Cardiac septum (tissue), 1 donor: ENCODE measurements around the gene TMEFF1. TPM values are rescaled to one million over a fixed set of nuclear protein-coding genes. Genes with fewer than 3 reads are reported as not detected.

Experiments
- DNase-seq: peaks from one replicate; pipeline ENCODE4 v3.0.0-alpha.2; 2020; ENCODE audit warnings: low spot score
- intact Hi-C: fragments of 100-400 bp; cut with DNase I; formaldehyde crosslinking; loops from one replicate; pipeline ENCODE4 v1.14.0; 2022
- total RNA-seq: library from RNA; stranded (reverse); fragmentation: NEBNext Ultra II Directional; extraction: Animal tissue kit (Norgen Biotek cat#: 25700); gene quantifications from one replicate; pipeline ENCODE4 v1.2.1, GENCODE V29; 2021
- donor health status: DM: no; HTN: no; CAD: no.

TMEFF1 gene
- total RNA-seq, 1 donor from 2014 or later: 0.46 TPM

DNA sequence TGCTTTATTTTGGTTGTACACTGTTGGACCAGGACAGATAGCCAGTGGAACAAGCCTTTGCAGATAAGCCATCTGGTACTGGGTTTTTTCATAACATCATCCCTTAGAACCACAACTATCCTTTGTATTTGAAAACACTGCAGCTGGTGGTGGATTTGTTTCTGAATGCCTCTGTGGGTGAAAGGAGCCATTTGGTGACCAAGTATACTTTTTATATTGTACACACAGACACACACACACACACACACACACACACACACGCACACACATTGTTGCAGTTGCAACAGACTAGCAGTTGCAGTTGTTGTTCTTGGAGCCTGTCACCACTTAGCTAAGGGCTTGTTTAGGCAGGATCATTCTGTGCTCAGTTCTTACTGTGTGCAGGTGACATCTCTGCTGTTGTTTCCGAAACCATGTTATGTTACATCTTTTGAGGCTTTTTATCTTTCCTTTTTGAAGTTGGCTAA, 82.0 kb downstream of the TMEFF1 start:
- DNase-seq: no peak
- intact Hi-C loops: no loop called here

DNA sequence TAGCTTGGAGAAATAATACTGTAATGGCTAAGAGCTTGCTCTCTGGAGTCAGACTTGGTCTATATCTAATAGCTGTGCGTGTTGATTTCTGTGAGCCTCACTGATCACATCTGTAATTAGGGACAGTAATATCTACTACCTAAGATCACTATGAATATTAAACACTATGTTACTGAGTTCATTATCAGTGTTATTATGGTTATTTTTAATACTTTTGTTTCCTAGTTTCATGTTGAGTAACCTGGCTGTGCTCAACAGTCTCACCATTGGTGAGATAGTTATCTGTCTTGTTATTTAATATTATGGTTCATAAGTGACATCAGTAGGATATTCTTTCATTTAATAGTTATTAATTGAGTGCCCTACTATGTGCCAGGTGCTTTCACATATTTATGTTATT, 82.5 kb downstream of the TMEFF1 start:
- DNase-seq: no peak
- intact Hi-C loops: no loop called here

DNA sequence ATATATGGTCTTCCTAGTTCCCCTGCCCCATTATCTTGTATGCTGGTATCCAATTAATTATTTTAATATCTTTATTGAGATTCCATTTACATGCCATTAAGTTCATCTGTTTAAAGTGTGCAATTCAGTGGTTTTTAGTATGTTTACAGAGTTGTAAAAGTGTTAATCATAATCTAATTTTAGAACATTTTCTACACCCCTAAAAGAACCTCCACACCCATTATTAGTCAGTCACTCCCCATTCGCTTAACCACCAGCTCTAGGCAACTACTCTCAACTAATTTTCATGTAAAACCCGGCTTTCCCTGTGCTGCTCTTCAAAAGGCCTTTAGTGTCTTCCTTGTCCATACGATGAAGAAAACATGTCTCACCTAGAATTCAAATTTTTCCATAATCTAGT, 84.1 kb downstream of the TMEFF1 start:
- intact Hi-C loops: no loop called here
- DNase-seq: no peak

DNA sequence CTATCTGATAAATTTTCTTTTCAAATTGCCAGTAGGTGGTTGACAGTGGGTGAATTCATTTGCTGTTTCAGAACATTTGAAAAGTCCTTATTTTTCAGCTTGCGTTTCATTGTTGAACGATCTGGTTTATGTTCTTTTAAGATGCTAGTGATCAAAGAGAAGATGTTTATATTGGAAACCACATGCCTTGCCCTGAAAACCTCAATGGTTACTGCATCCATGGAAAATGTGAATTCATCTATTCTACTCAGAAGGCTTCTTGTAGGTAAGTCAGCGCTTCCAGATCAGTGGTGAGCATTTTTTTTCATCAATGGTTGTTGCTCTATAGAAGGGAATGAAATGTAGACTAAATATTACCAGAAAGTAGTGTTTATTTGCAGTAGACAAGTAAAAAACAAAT, 88.3 kb downstream of the TMEFF1 start:
- intact Hi-C loops: no loop called here
- no peak for DNase-seq

DNA sequence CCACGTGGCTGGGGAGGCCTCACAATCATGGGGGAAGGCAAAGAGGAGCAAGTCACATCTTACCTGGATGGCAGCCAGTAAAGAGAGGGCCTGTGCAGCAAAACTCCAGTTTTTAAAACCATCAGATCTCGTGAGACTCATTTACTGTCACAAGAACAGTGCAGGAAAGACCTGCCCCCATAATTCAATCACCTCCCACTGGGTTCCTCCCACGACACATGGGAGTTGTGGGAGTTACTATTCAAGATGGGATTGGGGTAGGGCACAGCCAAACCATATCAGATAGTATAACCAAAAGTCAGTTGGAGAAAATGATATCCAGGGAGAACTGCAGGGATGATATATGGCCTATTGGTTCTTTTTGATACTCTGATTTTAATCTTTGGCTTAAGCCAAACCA, 94.9 kb downstream of the TMEFF1 start:
- intact Hi-C loops: no loop called here

DNA sequence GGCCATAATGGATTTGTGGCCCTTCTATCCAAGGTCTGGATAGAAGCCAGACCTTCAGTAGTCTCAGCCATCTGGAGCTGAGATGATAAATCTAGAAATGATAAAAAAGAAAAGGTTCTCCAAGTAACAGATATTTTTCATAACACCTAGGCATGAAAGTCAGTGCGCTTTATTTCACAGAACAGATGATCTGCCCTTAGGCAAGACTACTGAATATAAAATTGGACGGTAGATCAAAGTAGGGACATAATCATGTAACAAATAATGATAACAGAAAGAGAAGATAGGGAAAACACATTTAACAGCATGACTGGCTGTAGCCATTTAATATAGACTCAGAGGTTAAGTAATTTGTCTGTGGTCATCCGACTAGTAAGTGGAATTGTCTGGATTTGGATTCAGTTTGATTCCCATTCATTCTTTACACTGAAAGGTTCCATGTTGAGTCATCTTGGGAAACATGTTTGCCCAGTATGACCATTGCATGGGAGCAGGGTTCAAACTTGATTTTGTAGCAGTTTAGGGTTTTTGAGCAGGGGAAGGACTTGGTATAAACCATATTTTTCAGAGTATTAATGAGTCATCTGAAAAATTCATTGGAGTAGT, 100.8 kb downstream of the TMEFF1 start:
- intact Hi-C loops: no loop called here
- no peak for DNase-seq

More for the DNA sequence above, 94.9 kb downstream of the TMEFF1 start:
- DNase-seq: no peak

DNA sequence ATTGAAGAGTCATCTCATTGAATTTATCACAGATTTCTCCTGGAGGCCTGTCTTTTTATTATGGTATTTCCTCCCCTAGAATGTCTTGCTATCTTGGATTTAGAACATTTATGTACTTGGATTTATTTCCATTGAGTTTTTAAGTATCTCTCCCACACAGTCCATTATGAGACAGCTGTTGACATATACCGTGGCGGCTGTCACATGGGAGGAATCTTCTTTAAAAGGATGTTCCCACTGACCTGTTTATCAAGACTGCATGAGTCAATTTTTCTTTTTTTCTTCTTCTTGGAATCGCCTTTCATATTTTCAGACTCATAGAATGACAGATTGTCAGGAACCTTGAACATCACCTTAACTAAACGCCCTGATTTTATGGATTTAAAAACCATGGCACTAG, 102.1 kb downstream of the TMEFF1 start:
- intact Hi-C loops: no loop called here

DNA sequence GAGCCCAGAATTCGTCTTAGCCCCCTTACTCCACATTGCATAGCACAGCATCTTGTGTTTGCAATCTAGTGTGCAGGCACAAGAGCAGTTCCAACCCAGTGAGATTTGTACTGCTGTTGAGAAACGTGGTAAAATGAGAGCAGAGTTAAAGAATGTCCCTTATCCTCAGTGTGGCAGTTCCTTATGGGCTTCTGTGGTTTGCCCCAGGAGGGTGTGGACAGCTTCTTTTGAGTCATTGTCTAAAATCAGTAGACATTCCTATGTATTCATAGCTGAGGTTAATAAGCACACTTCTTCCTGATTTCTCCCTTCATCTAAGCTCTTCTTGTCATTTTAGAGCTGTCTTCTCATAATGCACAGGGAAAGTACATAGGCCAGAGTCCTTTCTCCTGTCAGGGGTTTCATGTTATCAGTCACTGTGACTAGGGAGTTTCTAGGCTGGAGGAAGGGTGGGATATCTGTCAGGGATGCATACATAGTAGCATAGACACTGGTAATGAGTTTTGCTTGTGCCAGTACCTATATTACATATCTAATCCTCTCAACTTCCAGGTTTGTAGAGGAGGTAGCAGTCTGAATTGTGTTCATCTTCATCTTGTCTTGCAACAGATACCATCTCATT, 102.9 kb downstream of the TMEFF1 start:
- intact Hi-C loops: no loop called here
- no peak for DNase-seq

More for the DNA sequence above, 102.1 kb downstream of the TMEFF1 start:
- DNase-seq: no peak

DNA sequence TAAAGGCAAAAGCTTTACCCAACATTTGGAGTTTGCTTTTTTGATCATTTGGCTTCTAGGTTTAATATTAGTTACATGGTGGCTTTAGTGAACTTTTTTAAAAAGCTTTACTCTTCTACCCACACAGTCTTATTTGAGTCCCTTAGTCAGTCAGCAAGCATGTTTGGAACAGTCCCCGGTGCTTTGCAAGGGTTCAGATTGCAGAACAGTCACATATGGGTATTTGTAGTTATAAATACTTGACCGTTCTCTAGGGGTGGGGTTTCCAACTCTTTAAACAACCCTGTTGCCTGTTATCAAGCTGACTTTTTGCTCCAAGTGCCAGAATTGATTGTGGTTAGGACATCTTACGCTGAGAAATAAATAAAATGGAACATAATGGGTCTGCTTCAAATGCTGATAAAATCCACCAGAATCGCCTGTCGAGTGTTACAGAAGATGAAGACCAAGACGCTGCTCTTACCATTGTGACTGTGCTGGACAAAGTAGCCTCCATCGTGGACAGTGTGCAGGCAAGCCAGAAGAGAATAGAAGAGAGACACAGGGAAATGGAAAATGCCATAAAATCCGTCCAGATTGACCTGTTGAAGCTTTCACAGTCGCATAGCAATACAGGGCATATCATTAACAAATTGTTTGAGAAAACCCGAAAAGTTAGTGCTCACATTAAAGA, 105.0 kb downstream of the TMEFF1 start, which contains the start of gene CAVIN4:
TSS of gene CAVIN4 (plus strand) at position 304 of the 673 bp plus-strand sequence. CDS start at position 369, 65 bp downstream.
- intact Hi-C loops: no loop called here
- DNase-seq: no peak

DNA sequence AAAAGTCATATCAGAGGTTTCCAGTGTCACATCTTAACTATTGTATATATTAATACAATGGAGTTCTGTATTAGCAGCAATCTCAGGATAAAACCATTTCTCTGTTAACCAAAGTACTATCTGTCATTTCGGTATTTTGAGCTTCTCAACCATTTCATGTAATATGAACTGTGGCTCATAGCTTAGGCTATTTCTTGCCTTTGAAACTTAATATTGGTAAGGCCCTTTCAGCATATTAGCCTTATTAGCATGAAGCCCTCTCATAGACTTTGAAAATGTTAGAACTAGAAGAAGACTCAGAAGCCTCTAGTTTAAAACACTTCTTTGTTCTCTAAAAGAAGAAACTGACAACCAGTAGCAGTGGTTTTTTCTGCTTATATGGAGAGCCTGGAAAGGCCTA, 105.7 kb downstream of the TMEFF1 start:
- intact Hi-C loops: no loop called here
- DNase-seq: no peak

DNA sequence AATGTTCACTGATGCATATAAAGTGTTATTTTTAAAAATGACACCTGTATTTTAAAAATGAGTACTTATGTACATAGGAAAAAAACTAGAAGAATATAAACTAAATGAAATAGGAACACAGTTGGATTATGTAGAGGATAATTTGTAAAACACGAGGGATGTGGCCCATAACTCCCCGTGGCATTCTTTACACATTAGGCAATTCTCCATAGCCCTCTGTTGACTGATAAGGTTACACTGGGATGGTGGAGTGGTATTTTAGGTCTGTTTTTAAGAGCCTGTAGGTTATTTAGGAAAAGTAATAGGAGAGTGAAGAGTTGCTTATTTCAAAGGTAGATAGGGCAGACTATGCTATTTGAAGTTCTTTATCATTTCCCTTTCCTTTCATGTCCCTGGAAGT, 106.7 kb downstream of the TMEFF1 start:
- DNase-seq: no peak
- intact Hi-C loops: no loop called here

DNA sequence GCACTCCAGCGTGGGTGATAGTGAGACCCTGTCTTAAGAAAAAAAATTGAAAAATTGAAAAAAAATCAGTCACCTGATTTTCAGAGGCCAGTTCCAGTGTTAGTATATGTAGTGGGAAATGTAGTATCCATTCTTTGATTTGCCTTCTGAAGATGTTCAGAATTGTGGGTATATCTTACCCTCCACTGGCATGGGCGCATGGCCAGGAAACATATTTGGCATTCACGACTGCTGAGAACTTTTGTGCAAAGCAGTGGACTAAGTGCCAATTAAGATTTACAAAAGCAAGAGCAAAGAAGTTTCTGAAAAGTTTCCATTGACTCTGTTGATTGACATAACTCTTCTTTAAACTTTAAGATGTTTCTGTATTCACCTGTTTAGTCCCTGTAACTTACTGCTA, 107.3 kb downstream of the TMEFF1 start:
- intact Hi-C loops: no loop called here
- no peak for DNase-seq

DNA sequence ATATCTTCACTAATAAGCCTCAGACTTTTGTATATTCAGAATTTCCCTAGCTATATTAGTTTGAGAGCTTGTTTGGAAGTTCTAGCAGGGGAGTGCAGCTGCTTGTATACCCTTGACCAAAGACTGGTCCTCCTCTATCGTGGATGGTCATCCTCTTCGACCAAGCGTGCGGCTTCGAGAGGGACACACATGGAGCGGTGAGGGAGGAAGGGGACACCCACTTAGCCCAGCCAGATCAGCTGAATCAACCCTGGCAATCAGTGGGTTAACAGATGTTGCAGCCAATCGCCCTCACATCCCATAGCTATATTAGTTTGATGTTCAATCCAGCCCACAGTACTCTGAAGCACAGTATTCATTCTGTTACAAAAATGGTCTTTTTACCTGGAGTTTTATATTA, 108.1 kb downstream of the TMEFF1 start:
- no peak for DNase-seq
- intact Hi-C loops: no loop called here

DNA sequence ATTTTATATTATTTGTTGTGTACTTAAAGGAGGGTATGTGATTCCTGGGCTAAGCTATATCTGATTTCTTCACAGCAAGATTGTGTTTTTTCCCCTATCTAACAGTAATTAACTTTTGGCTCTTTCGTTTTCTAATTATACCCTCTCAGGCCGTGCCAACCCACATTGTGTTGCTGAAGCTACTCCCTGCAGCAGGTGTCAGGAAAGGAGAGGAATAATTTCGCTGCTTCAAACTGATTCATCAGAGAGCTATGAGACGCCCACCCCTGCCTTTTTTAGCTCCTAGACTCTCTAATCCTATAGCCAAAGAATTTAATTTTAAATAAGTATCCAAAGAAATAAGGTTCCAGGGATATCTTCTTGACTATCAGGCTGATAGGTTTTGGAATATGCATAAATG, 108.7 kb downstream of the TMEFF1 start:
- no peak for DNase-seq
- intact Hi-C loops: no loop called here

DNA sequence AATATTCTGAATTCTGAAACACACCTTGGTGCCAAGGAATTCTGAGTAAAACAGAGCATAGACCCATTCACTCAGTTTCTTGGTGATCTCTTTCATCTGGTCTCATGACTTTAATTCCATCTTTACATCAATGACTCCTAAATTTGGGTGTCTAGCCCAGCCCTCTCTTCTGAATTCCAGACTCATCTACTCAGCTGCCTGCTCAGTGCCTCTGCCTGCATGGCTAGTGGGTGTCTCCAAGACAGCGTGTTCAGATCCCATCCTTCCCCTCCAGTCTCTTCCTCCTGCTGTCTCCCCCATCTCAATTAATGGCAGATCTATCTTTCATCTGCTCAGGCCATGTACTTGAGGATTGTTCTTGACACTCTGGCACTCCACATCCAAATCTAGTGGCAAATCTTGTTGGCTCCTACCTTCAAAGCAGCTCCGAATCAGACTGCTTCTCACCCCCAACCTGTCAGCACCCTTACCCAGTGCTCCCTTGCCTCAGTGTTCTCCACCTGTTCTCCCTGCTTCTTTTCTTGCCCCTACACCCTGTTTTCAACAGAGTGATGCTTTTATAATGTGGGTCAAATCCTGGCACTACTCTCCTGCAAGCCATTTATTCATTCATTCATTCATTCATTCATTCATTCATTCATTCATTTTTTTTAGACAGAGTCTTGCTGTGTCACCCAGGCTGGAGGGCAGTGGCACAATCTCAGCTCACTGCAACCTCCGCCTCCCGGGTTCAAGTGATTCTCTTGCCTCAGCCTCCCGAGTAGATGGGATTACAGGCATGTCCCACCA, 110.3 kb downstream of the TMEFF1 start:
- intact Hi-C loops: no loop called here
- no peak for DNase-seq

DNA sequence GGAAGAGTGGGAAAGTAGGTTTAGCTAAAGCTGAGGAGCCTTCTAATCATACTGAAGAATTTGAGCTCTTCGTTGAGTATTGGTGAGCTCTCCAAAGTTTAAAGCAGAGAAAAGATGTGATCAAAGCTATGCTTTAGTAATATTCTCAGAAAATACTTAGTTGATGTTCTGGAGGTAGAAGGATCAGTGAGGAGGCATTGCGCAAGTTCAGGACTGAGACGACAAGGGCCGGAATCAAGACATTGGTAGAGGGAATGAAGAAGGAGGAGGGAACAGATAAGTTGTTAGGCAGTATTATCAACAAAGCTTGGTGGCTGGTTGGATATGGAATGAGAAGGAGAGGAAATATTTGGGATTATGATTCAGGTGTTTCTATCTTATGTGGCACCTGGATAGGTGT, 112.0 kb downstream of the TMEFF1 start:
- intact Hi-C loops: no loop called here
- no peak for DNase-seq

DNA sequence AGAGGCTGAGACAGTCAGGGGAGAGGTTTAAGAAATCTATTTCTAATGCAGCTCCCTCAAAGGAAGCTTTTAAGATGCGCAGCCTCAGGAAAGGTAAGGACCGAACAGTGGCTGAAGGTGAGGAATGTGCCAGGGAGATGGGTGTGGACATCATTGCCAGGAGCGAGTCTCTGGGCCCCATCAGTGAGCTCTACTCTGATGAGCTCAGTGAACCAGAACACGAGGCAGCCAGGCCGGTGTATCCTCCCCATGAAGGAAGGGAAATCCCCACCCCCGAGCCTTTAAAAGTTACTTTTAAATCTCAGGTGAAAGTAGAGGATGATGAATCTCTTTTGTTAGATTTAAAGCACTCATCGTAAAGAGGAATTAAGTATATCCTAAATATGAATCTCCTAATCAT, 113.1 kb downstream of the TMEFF1 start:
- intact Hi-C loops: no loop called here
- no peak for DNase-seq

DNA sequence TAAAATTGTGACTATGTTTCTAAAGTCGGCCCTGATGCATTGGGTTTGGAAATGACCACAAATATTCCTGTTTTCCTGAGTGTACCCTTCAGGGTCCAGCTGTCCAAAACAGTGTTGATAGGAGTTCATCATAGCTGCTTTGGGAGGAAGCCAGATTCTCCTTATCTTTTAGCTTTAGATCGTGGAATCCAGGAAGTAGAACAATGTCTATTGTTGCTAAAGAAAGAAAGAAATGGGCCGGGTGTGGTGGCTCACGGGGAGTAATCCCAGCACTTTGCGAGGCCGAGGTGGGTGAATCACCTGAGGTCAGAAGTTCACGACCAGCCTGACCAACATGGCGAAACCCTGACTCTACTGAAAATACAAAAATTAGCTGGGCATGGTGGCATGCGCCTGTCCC, 114.4 kb downstream of the TMEFF1 start:
- no peak for DNase-seq
- intact Hi-C loops: no loop called here

DNA sequence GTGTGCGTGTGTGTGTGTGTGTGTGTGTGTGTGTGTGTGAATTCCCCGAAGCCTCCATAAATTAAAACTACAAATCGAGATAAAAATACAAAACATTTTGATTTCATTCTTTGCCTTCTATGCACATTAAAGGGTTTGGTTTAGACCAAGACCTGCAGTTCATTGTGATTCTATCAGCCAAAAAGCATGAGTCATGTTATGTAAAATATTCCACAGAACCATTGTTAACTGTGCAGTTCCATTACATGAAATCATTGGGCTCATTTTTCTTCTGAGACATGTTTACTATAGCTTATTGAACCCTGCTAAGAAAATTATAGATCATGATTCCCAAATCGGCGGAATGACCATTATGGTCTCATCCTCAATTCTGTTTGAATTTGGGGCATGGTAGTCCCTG, 116.6 kb downstream of the TMEFF1 start:
- DNase-seq: no peak

DNA sequence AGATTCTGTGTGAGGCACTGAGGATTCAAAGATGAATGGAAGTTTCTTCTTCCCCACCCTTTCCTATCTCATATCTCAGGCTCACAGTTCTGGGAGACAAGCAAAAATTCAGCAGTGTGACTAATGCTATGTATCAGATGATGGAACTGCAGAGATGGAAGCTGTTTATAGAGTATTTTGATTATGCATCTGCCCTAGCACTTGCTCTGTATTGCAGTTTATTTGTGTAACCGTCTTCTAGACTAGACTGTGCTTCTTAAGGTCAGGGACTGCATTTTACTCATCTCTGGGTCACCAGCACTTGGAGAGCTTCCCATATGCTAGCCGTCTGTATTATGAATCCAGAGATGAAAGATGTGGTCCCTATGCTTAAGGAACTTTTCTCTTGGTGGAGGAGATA, 117.5 kb downstream of the TMEFF1 start:
- intact Hi-C loops: loop anchor here (10.0 kb wide), 2 partner anchors 266 to 1426 kb away; no protein-coding TSS in a partner anchor
- DNase-seq: no peak

More for the DNA sequence above, 116.6 kb downstream of the TMEFF1 start:
- intact Hi-C loops: no loop called here
